ENCODE data around the gene KCNK10.

GRCh38 chr14:88310449-88310848 is 12.6 kb downstream of the KCNK10 start:
- TF ChIP-seq CTCF (conservative IDR thresholded peaks at IDR 0.05; ENCODE audit: low read length): no peak
- TF ChIP-seq EZH2phosphoT487 (IDR thresholded peaks at IDR 0.05; ENCODE audit: borderline replicate concordance, low read depth, low read length): no peak

All from OCI-LY7 (cell line).